Endothelial cell (in vitro differentiated cells): ENCODE results near the gene SPAG8. TPM values are rescaled to one million over a fixed set of nuclear protein-coding genes. Genes with fewer than 3 reads are reported as not detected.

Source experiments
- DNase-seq: peaks from one replicate; pipeline ENCODE4 v3.0.0; 2021; ENCODE audit warnings: low spot score
- H3K27ac Mint-ChIP-seq: one replicate; pipeline ENCODE4 v1.8.0; 2021; ENCODE audit warnings: mixed read lengths, inconsistent platforms; ENCODE audit not compliant: unreplicated experiment
- H3K27me3 Mint-ChIP-seq: one replicate; pipeline ENCODE4 v1.8.0; 2021; ENCODE audit warnings: mild to moderate bottlenecking, moderate library complexity, mixed read lengths, inconsistent platforms; ENCODE audit not compliant: unreplicated experiment
- H3K36me3 Mint-ChIP-seq: one replicate; pipeline ENCODE4 v1.8.0; 2021; ENCODE audit warnings: mild to moderate bottlenecking, low read depth, mixed read lengths, inconsistent platforms; ENCODE audit not compliant: unreplicated experiment
- H3K4me1 Mint-ChIP-seq: one replicate; pipeline ENCODE4 v1.8.0; 2021; ENCODE audit warnings: mild to moderate bottlenecking, mixed read lengths, inconsistent platforms; ENCODE audit not compliant: unreplicated experiment
- H3K4me3 Mint-ChIP-seq: one replicate; pipeline ENCODE4 v1.8.0; 2021; ENCODE audit warnings: mild to moderate bottlenecking, mixed read lengths, inconsistent platforms; ENCODE audit not compliant: unreplicated experiment
- H3K9me3 Mint-ChIP-seq: one replicate; pipeline ENCODE4 v1.8.0; 2021; ENCODE audit warnings: mixed read lengths, inconsistent platforms; ENCODE audit not compliant: unreplicated experiment
- CTCF ChIP-seq: fragments of 200-600 bp; sonication (generic); IDR thresholded peaks from one replicate; pipeline ENCODE4 v1.5.0; 2021; ENCODE audit warnings: antibody characterized with exemption; ENCODE audit not compliant: unreplicated experiment
- total RNA-seq: library from RNA; stranded (reverse); fragmentation: NEBNext Ultra II Directional; extraction: Animal tissue kit (Norgen Biotek cat#: 25700); gene quantifications from one replicate; pipeline ENCODE4 v1.2.1, GENCODE V29; 2021; ENCODE audit not compliant: unreplicated experiment

SPAG8 gene
- total RNA-seq, 1 donor from 2014 or later: 0.59 TPM

GRCh38 chr9:35827486-35827885, 15.4 kb upstream of the SPAG8 start:
- peak overlapping the region; percentile 38 for H3K4me3 Mint-ChIP-seq
- TF ChIP-seq CTCF: no peak
- peaks cover 3% of the 10 kb centered on the region for H3K36me3 Mint-ChIP-seq
- H3K27ac Mint-ChIP-seq: peak overlapping the region; percentile 16
- H3K4me1 Mint-ChIP-seq: peaks cover 23% of the 10 kb centered on the region
- H3K27me3 Mint-ChIP-seq: peaks cover 19% of the 10 kb centered on the region
- no peaks in the 10 kb centered on the region for H3K9me3 Mint-ChIP-seq
- DNase-seq: no peak

DNA sequence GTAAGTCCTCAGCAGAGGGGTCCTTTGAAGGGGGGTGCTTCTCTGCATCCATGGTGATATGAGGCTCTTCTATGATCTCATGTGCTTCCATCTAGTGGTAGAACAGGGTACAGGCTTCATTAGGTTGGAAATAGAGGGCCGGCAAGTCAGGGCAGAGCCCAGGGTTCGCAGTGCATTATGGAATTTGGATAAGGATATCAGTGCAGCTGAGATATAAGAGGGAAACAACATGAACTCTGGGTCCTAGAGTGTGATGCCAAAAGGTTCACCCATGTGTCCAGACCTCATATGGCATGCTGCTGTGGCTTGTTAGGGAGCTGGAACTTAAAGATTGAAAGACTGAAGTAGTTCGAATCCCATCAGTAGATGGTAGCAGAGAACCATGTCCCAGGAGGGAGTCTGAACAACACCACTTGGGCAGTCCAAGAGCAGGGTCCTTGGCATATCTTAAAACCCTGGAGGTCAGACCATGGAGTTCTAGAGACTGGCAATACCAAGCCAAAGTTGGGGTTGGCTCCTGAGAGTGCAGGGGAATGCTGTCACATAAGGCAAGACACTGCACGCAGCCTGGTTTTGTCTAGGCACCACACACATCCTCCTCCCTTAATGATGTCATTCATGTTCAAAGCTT, 14.1 kb upstream of the SPAG8 start:
- Mint-ChIP-seq H3K4me1 (peaks cover 23% of the 10 kb centered on the region), H3K4me3 (peak overlapping the region; percentile 53), H3K36me3 (peaks cover 3% of the 10 kb centered on the region), H3K27me3 (peaks cover 14% of the 10 kb centered on the region), H3K27ac (no peak overlapping the region), H3K9me3 (no peaks in the 10 kb centered on the region)
- peak; percentile 48 for DNase-seq
- TF ChIP-seq CTCF: peak; percentile 75

DNA sequence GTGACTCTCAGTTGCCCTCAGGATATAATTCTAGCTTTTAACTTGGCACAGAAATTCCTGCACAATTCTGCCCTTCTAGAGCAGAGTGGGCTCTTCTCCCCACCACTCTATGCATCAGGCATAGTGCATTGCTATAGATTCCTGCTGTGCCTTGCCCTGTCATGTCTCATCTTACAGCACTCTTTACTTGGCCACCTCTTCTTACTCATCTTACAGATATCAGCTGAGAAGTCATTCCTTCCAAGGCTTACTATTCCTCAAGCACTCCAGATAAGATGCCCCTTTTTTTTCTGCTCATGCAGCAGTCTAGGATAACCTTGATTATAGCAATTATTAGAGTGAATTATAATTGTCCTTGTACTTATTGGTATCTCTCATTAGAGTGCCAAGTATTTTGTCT, 10.9 kb upstream of the SPAG8 start:
- peaks cover 5% of the 10 kb centered on the region for H3K27me3 Mint-ChIP-seq
- H3K4me1 Mint-ChIP-seq: peaks cover 10% of the 10 kb centered on the region
- peaks cover 3% of the 10 kb centered on the region for H3K36me3 Mint-ChIP-seq
- no peaks in the 10 kb centered on the region for H3K9me3 Mint-ChIP-seq
- TF ChIP-seq CTCF: no peak
- DNase-seq: no peak
- no peak overlapping the region for H3K27ac Mint-ChIP-seq
- H3K4me3 Mint-ChIP-seq: no peak overlapping the region

DNA sequence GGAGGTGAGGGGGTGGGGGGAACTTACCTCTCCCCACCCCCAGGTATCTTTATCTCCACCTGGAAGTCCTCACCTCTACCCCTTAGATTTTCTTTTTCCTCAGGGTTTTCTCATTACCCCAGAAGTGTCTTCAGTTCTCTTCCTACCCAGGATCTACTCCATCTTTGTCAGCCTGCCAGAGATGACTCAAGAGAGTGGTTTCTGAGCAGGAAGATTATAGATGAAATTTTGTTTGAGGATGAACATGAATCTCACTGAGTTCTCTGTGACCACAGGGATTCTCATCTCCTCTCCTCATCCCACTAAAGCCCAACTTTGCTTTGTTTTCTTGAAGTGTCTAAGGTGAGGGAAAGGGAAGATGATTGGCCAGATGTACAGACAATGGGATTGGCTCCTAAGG, 8.0 kb upstream of the SPAG8 start:
- Mint-ChIP-seq H3K36me3 (no peaks in the 10 kb centered on the region), H3K4me3 (no peak overlapping the region), H3K27me3 (peaks cover 7% of the 10 kb centered on the region), H3K9me3 (no peaks in the 10 kb centered on the region), H3K4me1 (peaks cover 21% of the 10 kb centered on the region), H3K27ac (no peak overlapping the region)
- no peak for TF ChIP-seq CTCF
- DNase-seq: no peak

DNA sequence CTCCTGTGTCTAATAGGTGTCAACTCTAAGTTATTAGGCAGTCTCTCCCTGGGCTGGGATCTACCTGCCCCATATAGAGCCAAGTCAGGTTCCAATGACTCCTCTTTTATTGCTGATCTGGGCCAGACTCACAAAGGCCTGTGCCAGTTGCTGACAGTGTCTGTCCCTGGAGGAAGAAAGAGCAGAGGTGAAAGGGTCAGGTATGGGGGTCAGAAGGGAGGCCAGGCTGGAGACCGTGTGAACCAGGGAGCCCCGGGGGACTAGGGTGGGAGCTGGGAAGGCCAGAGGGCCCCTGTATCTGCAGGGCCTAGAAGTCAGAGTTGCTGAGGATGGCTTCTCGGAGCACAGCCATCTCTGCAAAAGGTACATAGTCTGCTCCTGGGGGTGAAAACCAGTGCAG, 6.3 kb upstream of the SPAG8 start:
- Mint-ChIP-seq H3K9me3 (no peaks in the 10 kb centered on the region), H3K4me3 (no peak overlapping the region)

More for the DNA sequence above, 6.3 kb upstream of the SPAG8 start:
- DNase-seq: no peak
- no peak for TF ChIP-seq CTCF
- Mint-ChIP-seq H3K27me3 (peaks cover 11% of the 10 kb centered on the region), H3K4me1 (peaks cover 31% of the 10 kb centered on the region), H3K36me3 (no peaks in the 10 kb centered on the region), H3K27ac (no peak overlapping the region)
